A673 (cell line): Measurements from ENCODE around the gene TPR. TPM values are rescaled to one million over a fixed set of nuclear protein-coding genes. Genes with fewer than 3 reads are reported as not detected.

Experiments
- BruUV-seq: library from RNA; stranded (reverse); fragments of 400-500 nt; replicated peaks from 2 replicates; lab custom pipeline; 2021; lab: Mats Ljungman, UMichigan
- CTCF ChIA-PET: fragments of 300-600 bp; sonication (Branson Sonifier 250); formaldehyde crosslinking; loops from one replicate; lab custom pipeline; 2022; ENCODE audit warnings: antibody characterized with exemption; lab: Charles Lee
- POLR2A ChIA-PET: fragments of 300-600 bp; sonication (Branson Sonifier 250); formaldehyde crosslinking; loops from one replicate; lab custom pipeline; 2022; ENCODE audit warnings: antibody characterized with exemption; ENCODE audit not compliant: low non-redundant PET; lab: Charles Lee
- DNase-seq: peaks from one replicate; pipeline ENCODE4 v3.0.0-alpha.2; 2015; ENCODE audit warnings: low spot score
- H3K27ac ChIP-seq: fragments of 200-600 bp; sonication (generic); 2 replicates; pipeline ENCODE4 v1.5.1; 2016; ENCODE audit warnings: mixed run types, low read depth, mild to moderate bottlenecking, mixed read lengths, antibody characterized with exemption, low read length; ENCODE audit not compliant: poor library complexity, severe bottlenecking
- H3K27me3 ChIP-seq: fragments of 200-600 bp; sonication (generic); replicated peaks from 2 replicates; pipeline ENCODE4 v1.6.1; 2017; ENCODE audit warnings: mixed run types, low read depth, mild to moderate bottlenecking, mixed read lengths, antibody characterized with exemption, low read length; ENCODE audit not compliant: insufficient read depth, poor library complexity
- H3K36me3 ChIP-seq: fragments of 200-600 bp; sonication (generic); 2 replicates; pipeline ENCODE4 v1.6.1; 2016; ENCODE audit warnings: mixed run types, mild to moderate bottlenecking, mixed read lengths, antibody characterized with exemption, low read length; ENCODE audit not compliant: insufficient read depth, poor library complexity, severe bottlenecking
- H3K4me1 ChIP-seq: fragments of 200-600 bp; sonication (generic); 2 replicates; pipeline ENCODE4 v1.6.1; 2017; ENCODE audit warnings: mixed run types, mild to moderate bottlenecking, mixed read lengths, antibody characterized with exemption, low read length; ENCODE audit not compliant: insufficient read depth, poor library complexity, severe bottlenecking
- H3K4me3 ChIP-seq: fragments of 200-600 bp; sonication (generic); 2 replicates; pipeline ENCODE4 v1.5.1; 2016; ENCODE audit warnings: low read depth, mixed run types, mild to moderate bottlenecking, mixed read lengths, low read length; ENCODE audit not compliant: poor library complexity, severe bottlenecking
- H3K9me3 ChIP-seq: fragments of 200-600 bp; sonication (generic); 2 replicates; pipeline ENCODE4 v1.6.1; 2016; ENCODE audit warnings: mixed run types, low read depth, mild to moderate bottlenecking, mixed read lengths, antibody characterized with exemption, low read length; ENCODE audit not compliant: poor library complexity, severe bottlenecking
- CTCF ChIP-seq: fragments of 300-800, 200-600 bp; sonication (generic); conservative IDR thresholded peaks from 2 replicates; pipeline ENCODE4 v1.5.1; 2017; ENCODE audit warnings: low read depth, mild to moderate bottlenecking, antibody characterized with exemption, low read length, moderate library complexity, mixed read lengths
- EZH2 ChIP-seq: fragments of 200-600 bp; sonication (generic); IDR thresholded peaks from 2 replicates; pipeline ENCODE4 v1.6.1; 2017; ENCODE audit warnings: borderline replicate concordance, low read depth, mild to moderate bottlenecking, mixed read lengths, antibody characterized with exemption, low read length; ENCODE audit not compliant: poor library complexity, severe bottlenecking
- intact Hi-C: fragments of 100-400 bp; cut with micrococcal nuclease; formaldehyde crosslinking; loops from one replicate; pipeline ENCODE4 v1.10.0; 2022; ENCODE audit not compliant: unreplicated experiment
- total RNA-seq: library from RNA; stranded (reverse); gene quantifications from 2 replicates; pipeline ENCODE4 v1.2.3, GENCODE V29; 2021

TPR gene
- total RNA-seq, 1 experiment from 2014 or later = 137 TPM

- intact Hi-C loops = loop anchor here (5.0 kb wide), 1 partner anchor 37 kb away; no protein-coding TSS in a partner anchor
- no peaks in the 10 kb centered on the region for H3K27me3 ChIP-seq
- POLR2A ChIA-PET = no interaction called here
- no peak overlapping the region for H3K27ac ChIP-seq
- H3K4me1 ChIP-seq = no peaks in the 10 kb centered on the region
- H3K9me3 ChIP-seq = no peaks in the 10 kb centered on the region
- TF ChIP-seq EZH2 (no peak), CTCF (no peak)
- no peak overlapping the region for H3K4me3 ChIP-seq
- no peak for DNase-seq
- no TSS peak for BruUV-seq
- peaks cover 92% of the 10 kb centered on the region for H3K36me3 ChIP-seq
- CTCF ChIA-PET = no interaction called here
Observed at GRCh38 chr1:186315570-186315969, 59.5 kb downstream of the TPR start.

DNA sequence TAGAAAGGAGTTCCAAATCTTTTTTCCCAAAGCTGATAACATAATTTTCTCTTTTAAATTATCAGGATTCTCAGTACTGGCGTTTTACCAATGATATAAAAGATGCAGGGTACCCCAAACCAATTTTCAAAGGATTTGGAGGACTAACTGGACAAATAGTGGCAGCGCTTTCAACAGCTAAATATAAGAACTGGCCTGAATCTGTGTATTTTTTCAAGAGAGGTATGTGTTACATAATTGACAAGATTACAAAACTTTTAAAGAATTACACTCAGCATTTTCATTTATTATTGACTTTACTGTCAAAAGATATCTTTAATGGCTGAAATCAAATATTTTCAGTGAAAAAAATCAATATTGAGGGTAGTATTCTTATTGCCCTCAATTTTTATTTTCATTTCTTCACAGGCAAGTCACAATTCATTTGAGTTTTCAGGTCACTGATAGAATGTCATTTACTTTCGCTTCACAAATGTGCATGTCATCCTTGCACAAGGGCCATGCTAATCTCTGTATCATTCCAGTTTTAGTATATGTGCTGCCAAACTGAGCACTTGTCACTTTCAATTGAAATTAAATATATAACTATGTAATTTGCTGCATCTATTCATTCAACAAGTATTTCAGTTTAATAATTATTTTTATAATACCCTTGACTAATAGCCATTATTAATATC is 63.5 kb downstream of the TPR start:
- Histone ChIP-seq H3K4me1 (no peaks in the 10 kb centered on the region), H3K9me3 (no peaks in the 10 kb centered on the region), H3K4me3 (no peak overlapping the region), H3K36me3 (peaks cover 52% of the 10 kb centered on the region), H3K27me3 (no peaks in the 10 kb centered on the region), H3K27ac (no peak overlapping the region)
- DNase-seq = no peak
- BruUV-seq = no TSS peak
- TF ChIP-seq EZH2 (no peak), CTCF (no peak)
- CTCF ChIA-PET = interaction anchor here (0.7 kb wide), 1 partner anchor 15 kb away, joined by 3 read pairs; no protein-coding TSS in a partner anchor
- POLR2A ChIA-PET = no interaction called here
- intact Hi-C loops = no loop called here

DNA sequence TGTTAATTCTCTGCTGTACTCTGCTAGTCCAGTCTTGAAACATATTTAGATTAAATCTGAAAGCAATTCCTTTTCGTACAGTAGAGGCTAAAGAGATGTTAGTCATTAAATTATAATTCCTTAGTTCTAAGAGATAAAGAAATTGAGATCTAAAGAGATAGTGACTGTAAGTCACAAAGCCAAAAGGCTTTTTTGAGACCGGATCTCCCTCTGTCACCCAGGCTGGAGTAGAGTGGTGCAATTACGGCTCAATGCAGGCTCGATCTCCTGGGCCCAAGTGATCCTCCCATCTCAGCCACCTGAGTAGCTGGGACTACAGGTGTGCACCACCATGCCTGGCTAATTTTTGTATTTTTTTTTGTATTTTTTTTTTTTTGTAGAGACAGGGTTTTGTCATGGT is 64.7 kb downstream of the TPR start:
- no peak for DNase-seq
- H3K4me3 ChIP-seq = no peak overlapping the region
- peaks cover 40% of the 10 kb centered on the region for H3K36me3 ChIP-seq
- no peak for TF ChIP-seq EZH2
- no peak for TF ChIP-seq CTCF
- no peaks in the 10 kb centered on the region for H3K27me3 ChIP-seq
- no peaks in the 10 kb centered on the region for H3K4me1 ChIP-seq
- POLR2A ChIA-PET = no interaction called here
- no peaks in the 10 kb centered on the region for H3K9me3 ChIP-seq
- no peak overlapping the region for H3K27ac ChIP-seq
- CTCF ChIA-PET = no interaction called here
- intact Hi-C loops = no loop called here
- BruUV-seq = no TSS peak
